ENCODE measurements around the gene FAM186B.

Gene FAM186B

GRCh38 chr12:49552899-49553298 lies 52.5 kb downstream of the FAM186B start:
- no peak overlapping the region for H3K9ac ChIP-seq (ENCODE audit: low read depth in 1 of 2, low read length in 2 of 2)
- no peak overlapping the region for H3K4me3 ChIP-seq (ENCODE audit: low read depth in 1 of 2, low read length in 2 of 2)
- H3K9me3 ChIP-seq (ENCODE audit: control insufficient read depth in 1 of 2, low read length in 2 of 2), result no peaks in the 10 kb centered on the region
- H3K4me1 ChIP-seq (ENCODE audit: control insufficient read depth in 1 of 2, insufficient read depth in 2 of 2, low read length in 2 of 2), result peaks cover 10 to 24% of the 10 kb centered on the region in 2 donors
- H3K27me3 ChIP-seq (ENCODE audit: control insufficient read depth in 1 of 2, insufficient read depth in 2 of 2, low read length in 2 of 2), result peaks cover 5 to 7% of the 10 kb centered on the region in 2 donors
- H3K36me3 ChIP-seq (ENCODE audit: control insufficient read depth in 1 of 2, insufficient read depth in 2 of 2, low read length in 2 of 2), result peaks cover 7 to 21% of the 10 kb centered on the region in 2 donors
- H3K27ac ChIP-seq (ENCODE audit: low read depth, low read length), result no peak overlapping the region

- no peak overlapping the region for H3K9ac ChIP-seq (ENCODE audit: low read depth in 1 of 2, low read length in 2 of 2)
Observed at GRCh38 chr12:49552425-49552824, 53.0 kb downstream of the FAM186B start.

DNA sequence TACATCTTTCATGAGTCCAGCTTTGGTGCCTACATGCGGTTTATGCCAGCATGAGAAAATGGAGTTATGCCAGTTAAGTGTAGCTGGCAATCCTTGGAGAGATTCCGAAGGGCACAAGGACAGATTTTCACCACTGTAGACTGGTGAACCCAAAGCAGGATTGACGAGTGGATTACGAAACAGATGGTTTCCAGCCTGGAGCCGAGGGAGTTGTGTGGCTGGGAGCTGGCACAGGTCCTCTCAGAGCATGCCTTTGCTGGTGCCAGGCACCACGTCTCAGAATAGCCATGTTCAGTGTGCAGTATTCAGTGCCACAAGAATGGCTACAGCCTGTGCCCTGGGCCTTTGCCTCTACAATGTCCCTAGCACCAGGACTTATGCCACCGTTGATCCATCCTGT lies 53.4 kb downstream of the FAM186B start:
- H3K27me3 ChIP-seq (ENCODE audit: control insufficient read depth in 1 of 2, insufficient read depth in 2 of 2, low read length in 2 of 2), result peaks cover 12 to 14% of the 10 kb centered on the region in 2 donors
- H3K27ac ChIP-seq (ENCODE audit: low read depth, low read length), result no peak overlapping the region
- peaks cover 10 to 24% of the 10 kb centered on the region in 2 donors for H3K4me1 ChIP-seq (ENCODE audit: control insufficient read depth in 1 of 2, insufficient read depth in 2 of 2, low read length in 2 of 2)
- H3K9ac ChIP-seq (ENCODE audit: low read depth in 1 of 2, low read length in 2 of 2), result no peak overlapping the region
- no peaks in the 10 kb centered on the region for H3K9me3 ChIP-seq (ENCODE audit: control insufficient read depth in 1 of 2, low read length in 2 of 2)
- H3K36me3 ChIP-seq (ENCODE audit: control insufficient read depth in 1 of 2, insufficient read depth in 2 of 2, low read length in 2 of 2), result peaks cover 3 to 12% of the 10 kb centered on the region in 2 donors
- H3K4me3 ChIP-seq (ENCODE audit: low read depth in 1 of 2, low read length in 2 of 2), result no peak overlapping the region

More at GRCh38 chr12:49552425-49552824, 53.0 kb downstream of the FAM186B start:
- H3K9me3 ChIP-seq (ENCODE audit: control insufficient read depth in 1 of 2, low read length in 2 of 2), result no peaks in the 10 kb centered on the region
- no peak overlapping the region for H3K4me3 ChIP-seq (ENCODE audit: low read depth in 1 of 2, low read length in 2 of 2)
- H3K27me3 ChIP-seq (ENCODE audit: control insufficient read depth in 1 of 2, insufficient read depth in 2 of 2, low read length in 2 of 2), result peaks cover 10 to 12% of the 10 kb centered on the region in 2 donors
- peaks cover 7 to 16% of the 10 kb centered on the region in 2 donors for H3K36me3 ChIP-seq (ENCODE audit: control insufficient read depth in 1 of 2, insufficient read depth in 2 of 2, low read length in 2 of 2)
- H3K4me1 ChIP-seq (ENCODE audit: control insufficient read depth in 1 of 2, insufficient read depth in 2 of 2, low read length in 2 of 2), result peaks cover 10 to 24% of the 10 kb centered on the region in 2 donors
- H3K27ac ChIP-seq (ENCODE audit: low read depth, low read length), result no peak overlapping the region

- H3K27me3 ChIP-seq (ENCODE audit: control insufficient read depth in 1 of 2, insufficient read depth in 2 of 2, low read length in 2 of 2), result peaks cover 14 to 19% of the 10 kb centered on the region in 2 donors
- H3K36me3 ChIP-seq (ENCODE audit: control insufficient read depth in 1 of 2, insufficient read depth in 2 of 2, low read length in 2 of 2), result peaks cover 0 to under 1% of the 10 kb centered on the region in 2 donors
- H3K9me3 ChIP-seq (ENCODE audit: control insufficient read depth in 1 of 2, low read length in 2 of 2), result no peaks in the 10 kb centered on the region
- no peak overlapping the region for H3K9ac ChIP-seq (ENCODE audit: low read depth in 1 of 2, low read length in 2 of 2)
- no peak overlapping the region for H3K27ac ChIP-seq (ENCODE audit: low read depth, low read length)
- peaks cover 10 to 24% of the 10 kb centered on the region in 2 donors for H3K4me1 ChIP-seq (ENCODE audit: control insufficient read depth in 1 of 2, insufficient read depth in 2 of 2, low read length in 2 of 2)
- no peak overlapping the region for H3K4me3 ChIP-seq (ENCODE audit: low read depth in 1 of 2, low read length in 2 of 2)
Observed at GRCh38 chr12:49550693-49551252, 54.7 kb downstream of the FAM186B start.

- Histone ChIP-seq H3K36me3 (ENCODE audit: control insufficient read depth in 1 of 2, insufficient read depth in 2 of 2, low read length in 2 of 2) (no peaks in the 10 kb centered on the region), H3K4me3 (ENCODE audit: low read depth in 1 of 2, low read length in 2 of 2) (no peak overlapping the region), H3K9me3 (ENCODE audit: control insufficient read depth in 1 of 2, low read length in 2 of 2) (no peaks in the 10 kb centered on the region), H3K27ac (ENCODE audit: low read depth, low read length) (no peak overlapping the region), H3K9ac (ENCODE audit: low read depth in 1 of 2, low read length in 2 of 2) (no peak overlapping the region), H3K27me3 (ENCODE audit: control insufficient read depth in 1 of 2, insufficient read depth in 2 of 2, low read length in 2 of 2) (peaks cover 14 to 19% of the 10 kb centered on the region in 2 donors), H3K4me1 (ENCODE audit: control insufficient read depth in 1 of 2, insufficient read depth in 2 of 2, low read length in 2 of 2) (peaks cover 10 to 24% of the 10 kb centered on the region in 2 donors)
Observed at GRCh38 chr12:49549735-49550692, 55.4 kb downstream of the FAM186B start.

- Histone ChIP-seq H3K27ac (ENCODE audit: low read depth, low read length) (no peak overlapping the region), H3K4me1 (ENCODE audit: control insufficient read depth in 1 of 2, insufficient read depth in 2 of 2, low read length in 2 of 2) (peaks cover 10 to 24% of the 10 kb centered on the region in 2 donors), H3K36me3 (ENCODE audit: control insufficient read depth in 1 of 2, insufficient read depth in 2 of 2, low read length in 2 of 2) (no peaks in the 10 kb centered on the region), H3K9me3 (ENCODE audit: control insufficient read depth in 1 of 2, low read length in 2 of 2) (no peaks in the 10 kb centered on the region), H3K27me3 (ENCODE audit: control insufficient read depth in 1 of 2, insufficient read depth in 2 of 2, low read length in 2 of 2) (peaks cover 14 to 22% of the 10 kb centered on the region in 2 donors), H3K9ac (ENCODE audit: low read depth in 1 of 2, low read length in 2 of 2) (peak overlapping the region in 1 of 2 donors; percentile 12), H3K4me3 (ENCODE audit: low read depth in 1 of 2, low read length in 2 of 2) (peak overlapping the region; percentile 19 to 57)
Observed at GRCh38 chr12:49548822-49549648, 56.4 kb downstream of the FAM186B start.

DNA sequence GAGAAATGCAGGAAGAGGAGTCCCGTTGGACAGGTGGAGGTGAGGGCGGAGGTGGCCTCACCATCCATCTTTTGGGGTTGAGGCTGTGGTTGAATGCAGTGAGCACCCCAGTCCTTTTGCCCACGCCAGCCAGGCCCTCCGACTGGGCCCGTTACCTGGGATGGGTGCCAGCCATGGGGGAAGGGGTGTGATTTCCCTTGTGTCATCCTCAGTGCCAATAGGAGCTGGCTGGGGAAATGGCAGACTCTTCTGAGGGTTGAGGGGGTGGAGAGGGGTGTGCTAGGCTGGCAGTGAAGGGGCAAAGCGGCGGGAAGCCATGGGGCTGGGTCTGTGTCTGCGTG lies 57.0 kb downstream of the FAM186B start:
- no peaks in the 10 kb centered on the region for H3K9me3 ChIP-seq (ENCODE audit: control insufficient read depth in 1 of 2, low read length in 2 of 2)
- H3K36me3 ChIP-seq (ENCODE audit: control insufficient read depth in 1 of 2, insufficient read depth in 2 of 2, low read length in 2 of 2), result no peaks in the 10 kb centered on the region
- H3K4me1 ChIP-seq (ENCODE audit: control insufficient read depth in 1 of 2, insufficient read depth in 2 of 2, low read length in 2 of 2), result peaks cover 13 to 24% of the 10 kb centered on the region in 2 donors
- no peak overlapping the region for H3K27ac ChIP-seq (ENCODE audit: low read depth, low read length)
- peak overlapping the region in 1 of 2 donors; percentile 12 for H3K9ac ChIP-seq (ENCODE audit: low read depth in 1 of 2, low read length in 2 of 2)
- H3K27me3 ChIP-seq (ENCODE audit: control insufficient read depth in 1 of 2, insufficient read depth in 2 of 2, low read length in 2 of 2), result peaks cover 14 to 22% of the 10 kb centered on the region in 2 donors
- H3K4me3 ChIP-seq (ENCODE audit: low read depth in 1 of 2, low read length in 2 of 2), result peak overlapping the region in 1 of 2 donors; percentile 57

GRCh38 chr12:49547090-49547690 lies 58.2 kb downstream of the FAM186B start:
- no peaks in the 10 kb centered on the region for H3K36me3 ChIP-seq (ENCODE audit: control insufficient read depth in 1 of 2, insufficient read depth in 2 of 2, low read length in 2 of 2)
- peaks cover 17 to 22% of the 10 kb centered on the region in 2 donors for H3K27me3 ChIP-seq (ENCODE audit: control insufficient read depth in 1 of 2, insufficient read depth in 2 of 2, low read length in 2 of 2)
- H3K9ac ChIP-seq (ENCODE audit: low read depth in 1 of 2, low read length in 2 of 2), result no peak overlapping the region
- no peak overlapping the region for H3K27ac ChIP-seq (ENCODE audit: low read depth, low read length)
- peaks cover 17 to 24% of the 10 kb centered on the region in 2 donors for H3K4me1 ChIP-seq (ENCODE audit: control insufficient read depth in 1 of 2, insufficient read depth in 2 of 2, low read length in 2 of 2)
- no peaks in the 10 kb centered on the region for H3K9me3 ChIP-seq (ENCODE audit: control insufficient read depth in 1 of 2, low read length in 2 of 2)
- no peak overlapping the region for H3K4me3 ChIP-seq (ENCODE audit: low read depth in 1 of 2, low read length in 2 of 2)

GRCh38 chr12:49546481-49546880 lies 59.0 kb downstream of the FAM186B start:
- Histone ChIP-seq H3K4me3 (ENCODE audit: low read depth in 1 of 2, low read length in 2 of 2) (no peak overlapping the region), H3K4me1 (ENCODE audit: control insufficient read depth in 1 of 2, insufficient read depth in 2 of 2, low read length in 2 of 2) (peaks cover 17 to 24% of the 10 kb centered on the region in 2 donors), H3K9ac (ENCODE audit: low read depth in 1 of 2, low read length in 2 of 2) (no peak overlapping the region), H3K9me3 (ENCODE audit: control insufficient read depth in 1 of 2, low read length in 2 of 2) (no peaks in the 10 kb centered on the region), H3K27me3 (ENCODE audit: control insufficient read depth in 1 of 2, insufficient read depth in 2 of 2, low read length in 2 of 2) (peaks cover 17 to 22% of the 10 kb centered on the region in 2 donors), H3K27ac (ENCODE audit: low read depth, low read length) (no peak overlapping the region), H3K36me3 (ENCODE audit: control insufficient read depth in 1 of 2, insufficient read depth in 2 of 2, low read length in 2 of 2) (no peaks in the 10 kb centered on the region)
